DMS53 (cell line): ENCODE results near the gene TTC9C.
"Not testable (repeated sequence)": the region's sequence is repeated elsewhere in the genome, so short reads cannot be mapped to it uniquely, and the experiment has no call there.

Source experiments
- DNase-seq: peaks from one replicate; lab custom pipeline; 2025; lab: John Stamatoyannopoulos, UW

The TTC9C gene

GRCh38 chr11:62728171-62728988 lies at the start of gene TTC9C:
Gene TTC9C, plus strand, starts transcription at chr11:62728486. Its CDS starts 363 bp downstream, at chr11:62728849.
- peak; percentile 95 for DNase-seq

- DNase-seq: peak; percentile 95
These were observed 49.3 kb upstream of the TTC9C start, which contains the start of gene UBXN1 for GRCh38 chr11:62678770-62679696. Gene UBXN1, minus strand, starts transcription at chr11:62679073. Its CDS starts 150 bp downstream, at chr11:62678923.

GRCh38 chr11:62680825-62681240 lies 47.5 kb upstream of the TTC9C start:
- peak; percentile 88 for DNase-seq

GRCh38 chr11:62682518-62682917 lies 45.8 kb upstream of the TTC9C start:
- DNase-seq: no peak

GRCh38 chr11:62687508-62688396 lies 40.5 kb upstream of the TTC9C start:
- peak; percentile 45 for DNase-seq

GRCh38 chr11:62688491-62688890 lies 39.8 kb upstream of the TTC9C start:
- DNase-seq: no peak

- DNase-seq: no peak
These were observed 38.7 kb upstream of the TTC9C start, which contains the start of gene LRRN4CL for GRCh38 chr11:62689421-62690183. Gene LRRN4CL, minus strand, starts transcription at chr11:62689530. Its CDS starts 1,022 bp downstream, at chr11:62688508.

GRCh38 chr11:62693624-62694023 lies 34.7 kb upstream of the TTC9C start:
- DNase-seq: not testable (repeated sequence)

- peak; percentile 88 for DNase-seq
These were observed 33.7 kb upstream of the TTC9C start for GRCh38 chr11:62694455-62695167.

GRCh38 chr11:62702246-62702645 lies 26.0 kb upstream of the TTC9C start:
- DNase-seq: no peak

GRCh38 chr11:62703921-62704320 lies 24.4 kb upstream of the TTC9C start:
- DNase-seq: not testable (repeated sequence)

GRCh38 chr11:62705413-62705812 lies 22.9 kb upstream of the TTC9C start:
- DNase-seq: peak; percentile 78

- DNase-seq: peak; percentile 97
These were observed 22.1 kb upstream of the TTC9C start for GRCh38 chr11:62705880-62706849.

GRCh38 chr11:62706850-62707247 lies 21.4 kb upstream of the TTC9C start:
- no peak for DNase-seq

- DNase-seq: no peak
These were observed 20.9 kb upstream of the TTC9C start, which contains the start of the genes BSCL2 and GNG3 for GRCh38 chr11:62707277-62707861. Gene BSCL2, minus strand, starts transcription at chr11:62707424. Its CDS starts 229 bp downstream, at chr11:62707195. Gene GNG3, plus strand, starts transcription at chr11:62707676. Its CDS starts 620 bp downstream, at chr11:62708296.

GRCh38 chr11:62708392-62708791 lies 19.9 kb upstream of the TTC9C start:
- no peak for DNase-seq

- DNase-seq: peak; percentile 83
These were observed 19.5 kb upstream of the TTC9C start for GRCh38 chr11:62708793-62709192.
